HepG2 (cell line): ENCODE measurements around the gene RHBG. TPM values are rescaled to one million over a fixed set of nuclear protein-coding genes. Genes with fewer than 3 reads are reported as not detected.

Source experiments
- AGO1 ChIP-seq: fragments of 200-400 bp; formaldehyde crosslinking; IDR thresholded peaks from 2 replicates; pipeline ENCODE4 v1.6.1; 2017; ENCODE audit warnings: mild to moderate bottlenecking, low read depth, low read length, moderate library complexity; ENCODE audit not compliant: poor library complexity, severe bottlenecking
- GLI4 ChIP-seq: sonication (generic); formaldehyde crosslinking; IDR thresholded peaks from 2 replicates; pipeline ENCODE4 v1.5.1; 2020; ENCODE audit warnings: missing genetic modification reagents, mild to moderate bottlenecking, moderate library complexity, borderline replicate concordance
- JUN ChIP-seq: sonication (generic); formaldehyde crosslinking; IDR thresholded peaks from 2 replicates; pipeline ENCODE4 v1.4.0; 2020; ENCODE audit warnings: mild to moderate bottlenecking, missing genetic modification reagents
- KLF11 ChIP-seq: IDR thresholded peaks from 2 replicates; pipeline ENCODE4 v1.6.1; 2016; ENCODE audit warnings: missing compliant biosample characterization
- KLF9 ChIP-seq: IDR thresholded peaks from 2 replicates; pipeline ENCODE4 v1.6.1; 2016; ENCODE audit warnings: low read depth
- NR2F2 ChIP-seq: IDR thresholded peaks from 2 replicates; pipeline ENCODE4 v1.6.1; 2012; ENCODE audit warnings: low read depth, inconsistent platforms, borderline replicate concordance
- SALL1 ChIP-seq: sonication (generic); formaldehyde crosslinking; IDR thresholded peaks from 2 replicates; pipeline ENCODE4 v1.8.0; 2022; ENCODE audit warnings: mild to moderate bottlenecking, missing genetic modification reagents
- THYN1 ChIP-seq: sonication (generic); formaldehyde crosslinking; IDR thresholded peaks from 2 replicates; pipeline ENCODE4 v1.8.1; 2023; ENCODE audit warnings: low read depth, mild to moderate bottlenecking, moderate library complexity, missing genetic modification reagents, borderline replicate concordance
- XBP1 ChIP-seq: sonication (generic); formaldehyde crosslinking; IDR thresholded peaks from 2 replicates; pipeline ENCODE4 v1.5.0; 2020; ENCODE audit warnings: missing genetic modification reagents
- ZNF230 ChIP-seq: sonication (generic); formaldehyde crosslinking; IDR thresholded peaks from 2 replicates; pipeline ENCODE4 v1.4.0; 2020; ENCODE audit warnings: mild to moderate bottlenecking, missing genetic modification reagents
- ZNF343 ChIP-seq: sonication (generic); formaldehyde crosslinking; IDR thresholded peaks from 2 replicates; pipeline ENCODE4 v1.4.0; 2020; ENCODE audit warnings: mild to moderate bottlenecking, missing genetic modification reagents
- ZNF451 ChIP-seq: sonication (generic); formaldehyde crosslinking; IDR thresholded peaks from 2 replicates; pipeline ENCODE4 v1.5.0; 2020; ENCODE audit warnings: mild to moderate bottlenecking, missing genetic modification reagents
- ZNF614 ChIP-seq: IDR thresholded peaks from 2 replicates; pipeline ENCODE4 v1.6.1; 2018; ENCODE audit warnings: missing biosample characterization, missing genetic modification reagents, inconsistent platforms, borderline replicate concordance
- ZNF672 ChIP-seq: sonication (generic); formaldehyde crosslinking; IDR thresholded peaks from 2 replicates; pipeline ENCODE4 v1.8.1; 2022; ENCODE audit warnings: missing genetic modification reagents
- ZNF749 ChIP-seq: sonication (generic); formaldehyde crosslinking; IDR thresholded peaks from 2 replicates; pipeline ENCODE4 v1.8.0; 2022; ENCODE audit warnings: mild to moderate bottlenecking, missing genetic modification reagents, moderate library complexity, borderline replicate concordance
- ZNF841 ChIP-seq: sonication (generic); formaldehyde crosslinking; IDR thresholded peaks from 2 replicates; pipeline ENCODE4 v1.8.1; 2023; ENCODE audit warnings: missing genetic modification reagents, borderline replicate concordance
- polyA plus RNA-seq, 8 experiments: library from polyadenylated mRNA; depleted of rRNA in 3 of 8; stranded (reverse) in 7 of 8; unstranded in 1 of 8; fragments of >200 nt; fragmentation: Illumina TruSeq in 4 of 8; extraction: Trizol in 4 of 8; gene quantifications; 2 replicates each; pipeline versions ENCODE4 v1.2.1 to v1.2.3, GENCODE V29; 2011 to 2016; ENCODE audit warnings: low read depth in 4 of 8, missing spikeins in 1 of 8, mixed read lengths in 1 of 8; ENCODE audit not compliant: insufficient read depth in 1 of 8
- total RNA-seq, 5 experiments: library from RNA; depleted of rRNA; stranded (reverse); fragments of >200 nt; fragmentation: Illumina TruSeq; extraction: Trizol; gene quantifications; 2 replicates each; pipeline ENCODE4 v1.2.3, GENCODE V29; 2016; ENCODE audit warnings: low read depth in 1 of 5
- TF ChIP-seq, protein P1 (sequence below): sonication (generic); formaldehyde crosslinking; IDR thresholded peaks from 2 replicates; pipeline ENCODE4 v1.5.0; 2020; ENCODE audit warnings: missing genetic modification reagents, mild to moderate bottlenecking, borderline replicate concordance
- TF ChIP-seq, protein P2 (sequence below): IDR thresholded peaks from 2 replicates; pipeline ENCODE4 v1.6.1; 2016; ENCODE audit warnings: missing compliant biosample characterization, missing genetic modification reagents, borderline replicate concordance
- TF ChIP-seq, protein P3 (sequence below), 2 experiments: sonication (generic) in 1 of 2; formaldehyde crosslinking in 1 of 2; IDR thresholded peaks; 2 replicates each; pipeline versions ENCODE4 v1.4.0 to v1.6.1; 2016 to 2020; ENCODE audit warnings: borderline replicate concordance in 1 of 2, low read depth in 1 of 2, mild to moderate bottlenecking in 1 of 2, missing genetic modification reagents in 1 of 2
- TF ChIP-seq, protein P4 (sequence below): IDR thresholded peaks from 2 replicates; pipeline ENCODE4 v1.6.1; 2016

RHBG gene
- total and polyA plus RNA-seq, 2 of the 13 experiments (the other 11 are each of a cell fraction or from before 2014, with no cell fraction given), result 61.8 to 73.5 TPM

DNA sequence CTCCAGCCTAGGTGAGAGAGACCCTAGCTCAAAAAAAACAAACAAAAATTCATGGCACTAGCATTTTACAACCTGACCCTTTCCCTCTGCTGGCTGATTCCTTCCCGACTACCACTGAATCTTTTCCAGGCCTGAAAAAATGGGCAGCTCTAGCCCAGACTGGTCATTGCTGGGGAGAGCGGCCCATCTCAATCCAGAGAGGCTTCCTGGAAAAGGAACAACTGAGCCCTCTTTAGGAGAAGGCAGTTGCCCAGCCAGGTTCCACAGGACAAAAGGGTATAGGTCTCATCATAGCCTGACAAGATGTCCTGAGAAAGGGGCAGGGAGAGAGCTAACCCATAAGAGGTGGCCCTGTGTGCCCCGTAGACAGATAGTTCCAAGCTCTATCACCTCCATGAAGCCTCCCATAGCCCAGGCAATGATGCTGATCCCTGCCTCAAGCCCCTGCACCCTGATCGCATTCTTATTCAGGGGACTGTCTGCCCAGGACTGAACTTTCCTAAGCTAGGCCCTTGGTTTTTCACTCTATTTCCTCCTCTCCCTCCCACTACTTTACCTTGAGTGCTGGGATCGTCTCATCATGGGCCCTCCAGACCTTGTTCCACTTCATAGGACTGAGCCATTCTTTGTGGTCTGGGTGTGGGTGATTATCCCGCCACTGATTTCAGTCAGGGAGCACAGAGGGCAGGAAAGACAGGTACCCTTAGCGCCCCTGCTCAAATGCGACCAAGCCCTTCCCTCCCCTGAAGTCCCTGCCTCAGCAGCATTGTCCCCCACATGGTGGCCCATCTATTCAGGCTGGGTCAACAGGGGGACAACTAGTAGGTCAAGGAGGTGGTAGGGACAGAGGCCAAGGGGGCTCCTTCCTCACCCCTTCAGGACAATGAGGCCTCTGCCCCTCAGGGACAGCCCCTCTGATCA lies 18.2 kb downstream of the RHBG start (continued):
- TF ChIP-seq, protein P1, sequence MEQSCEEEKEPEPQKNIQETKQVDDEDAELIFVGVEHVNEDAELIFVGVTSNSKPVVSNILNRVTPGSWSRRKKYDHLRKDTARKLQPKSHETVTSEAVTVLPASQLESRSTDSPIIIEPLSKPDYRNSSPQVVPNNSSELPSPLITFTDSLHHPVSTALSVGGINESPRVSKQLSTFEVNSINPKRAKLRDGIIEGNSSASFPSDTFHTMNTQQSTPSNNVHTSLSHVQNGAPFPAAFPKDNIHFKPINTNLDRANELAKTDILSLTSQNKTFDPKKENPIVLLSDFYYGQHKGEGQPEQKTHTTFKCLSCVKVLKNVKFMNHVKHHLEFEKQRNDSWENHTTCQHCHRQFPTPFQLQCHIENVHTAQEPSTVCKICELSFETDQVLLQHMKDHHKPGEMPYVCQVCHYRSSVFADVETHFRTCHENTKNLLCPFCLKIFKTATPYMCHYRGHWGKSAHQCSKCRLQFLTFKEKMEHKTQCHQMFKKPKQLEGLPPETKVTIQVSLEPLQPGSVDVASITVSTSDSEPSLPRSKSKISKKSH (CRISPR knock-in tag), result 0 out of 2 replicates have a peak, but pooled peaks have one; percentile 5
- TF ChIP-seq ZNF230 (CRISPR knock-in tag) (no peak), GLI4 (CRISPR knock-in tag) (no peak), AGO1 (no peak), SALL1 (CRISPR knock-in tag) (peak; percentile 24; the same call in 1 of the 2 replicates), KLF9 (CRISPR knock-in tag) (no peak), ZNF672 (no peak), ZNF749 (CRISPR knock-in tag) (no peak), ZNF343 (CRISPR knock-in tag) (no peak), JUN (CRISPR knock-in tag) (no peak), ZNF614 (CRISPR knock-in tag) (no peak), ZNF841 (CRISPR knock-in tag) (peak; percentile 78; the same call in 1 of the 2 replicates), NR2F2 (peak; percentile 29; the same call in 1 of the 2 replicates), ZNF451 (CRISPR knock-in tag) (no peak), XBP1 (CRISPR knock-in tag) (no peak), THYN1 (CRISPR knock-in tag) (no peak), KLF11 (CRISPR knock-in tag) (no peak)
- TF ChIP-seq, protein P2, sequence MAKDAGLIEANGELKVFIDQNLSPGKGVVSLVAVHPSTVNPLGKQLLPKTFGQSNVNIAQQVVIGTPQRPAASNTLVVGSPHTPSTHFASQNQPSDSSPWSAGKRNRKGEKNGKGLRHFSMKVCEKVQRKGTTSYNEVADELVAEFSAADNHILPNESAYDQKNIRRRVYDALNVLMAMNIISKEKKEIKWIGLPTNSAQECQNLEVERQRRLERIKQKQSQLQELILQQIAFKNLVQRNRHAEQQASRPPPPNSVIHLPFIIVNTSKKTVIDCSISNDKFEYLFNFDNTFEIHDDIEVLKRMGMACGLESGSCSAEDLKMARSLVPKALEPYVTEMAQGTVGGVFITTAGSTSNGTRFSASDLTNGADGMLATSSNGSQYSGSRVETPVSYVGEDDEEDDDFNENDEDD (CRISPR knock-in tag), result 0 out of 2 replicates have a peak, but pooled peaks have one; percentile 13
- TF ChIP-seq, protein P3, sequence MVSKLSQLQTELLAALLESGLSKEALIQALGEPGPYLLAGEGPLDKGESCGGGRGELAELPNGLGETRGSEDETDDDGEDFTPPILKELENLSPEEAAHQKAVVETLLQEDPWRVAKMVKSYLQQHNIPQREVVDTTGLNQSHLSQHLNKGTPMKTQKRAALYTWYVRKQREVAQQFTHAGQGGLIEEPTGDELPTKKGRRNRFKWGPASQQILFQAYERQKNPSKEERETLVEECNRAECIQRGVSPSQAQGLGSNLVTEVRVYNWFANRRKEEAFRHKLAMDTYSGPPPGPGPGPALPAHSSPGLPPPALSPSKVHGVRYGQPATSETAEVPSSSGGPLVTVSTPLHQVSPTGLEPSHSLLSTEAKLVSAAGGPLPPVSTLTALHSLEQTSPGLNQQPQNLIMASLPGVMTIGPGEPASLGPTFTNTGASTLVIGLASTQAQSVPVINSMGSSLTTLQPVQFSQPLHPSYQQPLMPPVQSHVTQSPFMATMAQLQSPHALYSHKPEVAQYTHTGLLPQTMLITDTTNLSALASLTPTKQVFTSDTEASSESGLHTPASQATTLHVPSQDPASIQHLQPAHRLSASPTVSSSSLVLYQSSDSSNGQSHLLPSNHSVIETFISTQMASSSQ (IDR thresholded peaks at IDR 0.05; ENCODE audit: low read depth), result no peak
- TF ChIP-seq, protein P3 (CRISPR knock-in tag; IDR thresholded peaks at IDR 0.05; ENCODE audit: borderline replicate concordance), result 0 out of 2 replicates have a peak, but pooled peaks have one; percentile 3
- TF ChIP-seq, protein P4, sequence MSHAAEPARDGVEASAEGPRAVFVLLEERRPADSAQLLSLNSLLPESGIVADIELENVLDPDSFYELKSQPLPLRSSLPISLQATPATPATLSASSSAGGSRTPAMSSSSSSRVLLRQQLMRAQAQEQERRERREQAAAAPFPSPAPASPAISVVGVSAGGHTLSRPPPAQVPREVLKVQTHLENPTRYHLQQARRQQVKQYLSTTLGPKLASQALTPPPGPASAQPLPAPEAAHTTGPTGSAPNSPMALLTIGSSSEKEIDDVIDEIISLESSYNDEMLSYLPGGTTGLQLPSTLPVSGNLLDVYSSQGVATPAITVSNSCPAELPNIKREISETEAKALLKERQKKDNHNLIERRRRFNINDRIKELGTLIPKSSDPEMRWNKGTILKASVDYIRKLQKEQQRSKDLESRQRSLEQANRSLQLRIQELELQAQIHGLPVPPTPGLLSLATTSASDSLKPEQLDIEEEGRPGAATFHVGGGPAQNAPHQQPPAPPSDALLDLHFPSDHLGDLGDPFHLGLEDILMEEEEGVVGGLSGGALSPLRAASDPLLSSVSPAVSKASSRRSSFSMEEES (CRISPR knock-in tag), result no peak
